Measurements from ENCODE around the gene PCBP3.

PCBP3 gene

DNA sequence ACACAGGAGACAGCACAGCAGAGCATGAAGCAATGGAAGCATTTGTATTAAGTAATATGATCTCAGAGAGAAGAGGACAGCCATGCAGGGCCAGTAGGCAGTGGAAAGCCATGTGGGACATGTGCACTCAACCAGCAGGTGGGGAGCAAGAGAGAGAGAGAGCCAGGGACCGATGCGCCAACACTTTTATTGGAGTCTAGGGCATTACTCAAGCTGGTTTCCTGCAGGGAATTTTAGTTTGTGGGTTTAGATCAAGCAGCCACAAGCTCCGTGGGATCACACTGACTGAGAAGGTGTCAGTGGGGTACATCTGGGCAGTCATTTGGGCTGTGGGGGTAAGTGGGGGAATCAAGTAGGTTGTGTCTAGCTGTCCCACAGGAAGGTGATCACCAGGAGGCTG is 137.1 kb downstream of the PCBP3 start:
- no peak for TF ChIP-seq CTCF (IDR thresholded peaks at IDR 0.05; ENCODE audit: low read depth, low read length, missing control alignments)
- no peak overlapping the region for H3K4me3 ChIP-seq (replicated peaks; ENCODE audit: low read depth, low read length)
- DNase-seq (ENCODE audit: extremely low read depth, low read depth): no peak

GRCh38 chr21:45781741-45782140 is 138.2 kb downstream of the PCBP3 start:
- DNase-seq (ENCODE audit: extremely low read depth, low read depth): no peak
- TF ChIP-seq CTCF (IDR thresholded peaks at IDR 0.05; ENCODE audit: low read depth, low read length, missing control alignments): no peak
- no peak overlapping the region for H3K4me3 ChIP-seq (replicated peaks; ENCODE audit: low read depth, low read length)

- DNase-seq (ENCODE audit: extremely low read depth, low read depth): no peak
- H3K4me3 ChIP-seq (replicated peaks; ENCODE audit: low read depth, low read length): no peak overlapping the region
- TF ChIP-seq CTCF (IDR thresholded peaks at IDR 0.05; ENCODE audit: low read depth, low read length, missing control alignments): no peak
Observed at GRCh38 chr21:45786660-45787059, 143.1 kb downstream of the PCBP3 start.

GRCh38 chr21:45787371-45787770 is 143.8 kb downstream of the PCBP3 start:
- H3K4me3 ChIP-seq (replicated peaks; ENCODE audit: low read depth, low read length): no peak overlapping the region
- TF ChIP-seq CTCF (IDR thresholded peaks at IDR 0.05; ENCODE audit: low read depth, low read length, missing control alignments): no peak
- no peak for DNase-seq (ENCODE audit: extremely low read depth, low read depth)

- DNase-seq (ENCODE audit: extremely low read depth, low read depth): no peak
- TF ChIP-seq CTCF (IDR thresholded peaks at IDR 0.05; ENCODE audit: low read depth, low read length, missing control alignments): no peak
- H3K4me3 ChIP-seq (replicated peaks; ENCODE audit: low read depth, low read length): no peak overlapping the region
Observed at GRCh38 chr21:45788198-45788597, 144.7 kb downstream of the PCBP3 start.

GRCh38 chr21:45788637-45789506 is 145.3 kb downstream of the PCBP3 start:
- H3K4me3 ChIP-seq (replicated peaks; ENCODE audit: low read depth, low read length): no peak overlapping the region
- no peak for TF ChIP-seq CTCF (IDR thresholded peaks at IDR 0.05; ENCODE audit: low read depth, low read length, missing control alignments)
- DNase-seq (ENCODE audit: extremely low read depth, low read depth): no peak

Data from HFF-Myc (cell line).